Esophagus squamous epithelium (tissue), 5 donors: Measurements from ENCODE around the gene NDUFS2. TPM values are rescaled to one million over a fixed set of nuclear protein-coding genes. Genes with fewer than 3 reads are reported as not detected.

Experiments
- DNase-seq: peaks from one replicate; lab custom pipeline; 2025; lab: John Stamatoyannopoulos, UW
- H3K27ac ChIP-seq, 4 donors: fragments of 200-600 bp; sonication (generic); one replicate each; pipeline ENCODE4 v1.5.1; 2016 to 2019; ENCODE audit warnings: mild to moderate bottlenecking in 1 of 4
- H3K27me3 ChIP-seq, 4 donors: fragments of 200-600 bp; sonication (generic); 1 replicate in 3 of 4; 2 replicates in 1 of 4; pipeline versions ENCODE4 v1.5.1 to v1.6.0; 2017 to 2021; ENCODE audit warnings: antibody characterized with exemption in 1 of 4
- H3K36me3 ChIP-seq, 3 donors: fragments of 200-600 bp; sonication (generic); one replicate each; pipeline ENCODE4 v1.5.1; 2016 to 2019
- H3K4me1 ChIP-seq, 3 donors: fragments of 200-600 bp; sonication (generic); one replicate each; pipeline ENCODE4 v1.5.1; 2017 to 2019
- H3K4me3 ChIP-seq, 4 donors: fragments of 200-600 bp; sonication (generic); 1 replicate in 3 of 4; 2 replicates in 1 of 4; pipeline ENCODE4 v1.5.1; 2016 to 2019; ENCODE audit warnings: mild to moderate bottlenecking in 2 of 4, moderate library complexity in 1 of 4
- H3K9me3 ChIP-seq, 3 donors: fragments of 200-600 bp; sonication (generic); one replicate each; pipeline ENCODE4 v1.5.1; 2016 to 2019
- CTCF ChIP-seq, 6 experiments: fragments of 450-650 bp in 4 of 6; fragments of 200-600 bp in 2 of 6; sonication (generic) in 2 of 6; IDR thresholded peaks; one replicate each; pipeline ENCODE4 v1.5.1; 2016 to 2019; ENCODE audit warnings: antibody characterized with exemption in 6 of 6, mild to moderate bottlenecking in 4 of 6, moderate library complexity in 4 of 6
- POLR2A ChIP-seq, 4 donors: fragments of 450-650 bp; IDR thresholded peaks; one replicate each; pipeline ENCODE4 v1.6.1; 2017; ENCODE audit warnings: antibody characterized with exemption in 4 of 4, mild to moderate bottlenecking in 4 of 4, moderate library complexity in 3 of 4
- WGBS, 2 donors: methylation state at CpG; one replicate each; pipeline ENCODE4 v1.1.5; 2018; 5-methylcytosine and 5-hydroxymethylcytosine counted together
- intact Hi-C: fragments of 100-400 bp; cut with DNase I; formaldehyde crosslinking; loops from one replicate; pipeline ENCODE4 v1.15.0; 2022
- total RNA-seq, 4 donors: library from RNA; depleted of rRNA; stranded (reverse); fragments of >200 nt; gene quantifications; one replicate each; pipeline ENCODE4 v1.1.0, GENCODE V29; 2016
- donor health status: DM: yes; HTN: yes; CAD: no.

The NDUFS2 gene
- total RNA-seq, 4 donors from 2014 or later, result 77.7 to 140 (median 93.7) TPM

- 36 to 45% methylated on average over 7 to 10 of the region's 15 CpGs for WGBS, 2 donors
- Histone ChIP-seq H3K4me3 (no peak overlapping the region), H3K27ac (peak overlapping the region in 3 of 4 donors; percentile 22 to 52 (median 22)), H3K9me3 (no peaks in the 10 kb centered on the region), H3K36me3 (peaks cover 0 to 27% (median 0%) of the 10 kb centered on the region in 3 donors), H3K4me1 (peaks cover 4 to 79% (median 47%) of the 10 kb centered on the region in 3 donors), H3K27me3 (no peaks in the 10 kb centered on the region)
- intact Hi-C loops, result no loop called here
- DNase-seq, result no peak
- TF ChIP-seq CTCF (IDR thresholded peaks at IDR 0.05), result peak; percentile 75 to 91 (median 85)
- no peak for TF ChIP-seq POLR2A (IDR thresholded peaks at IDR 0.05)
These were observed 9.4 kb upstream of the NDUFS2 start for GRCh38 chr1:161192476-161193465.

- Histone ChIP-seq H3K36me3 (peaks cover 0 to 27% (median 0%) of the 10 kb centered on the region in 3 donors), H3K4me3 (no peak overlapping the region), H3K9me3 (no peaks in the 10 kb centered on the region), H3K4me1 (peaks cover 12 to 88% (median 56%) of the 10 kb centered on the region in 3 donors), H3K27ac (peak overlapping the region in 2 of 4 donors; percentile 22 to 52), H3K27me3 (no peaks in the 10 kb centered on the region)
- intact Hi-C loops, result no loop called here
- DNase-seq, result no peak
- WGBS, 2 donors, result no CpG with 5 or more reads among the region's 21 CpGs
- TF ChIP-seq POLR2A (IDR thresholded peaks at IDR 0.05) (no peak), CTCF (IDR thresholded peaks at IDR 0.05) (no peak)
These were observed 8.5 kb upstream of the NDUFS2 start for GRCh38 chr1:161193561-161194235.

- H3K4me3 ChIP-seq, result peak overlapping the region in 1 of 4 donors; percentile 65
- peaks cover 25 to 92% (median 69%) of the 10 kb centered on the region in 3 donors for H3K4me1 ChIP-seq
- peak overlapping the region in 1 of 4 donors; percentile 52 for H3K27ac ChIP-seq
- H3K9me3 ChIP-seq, result no peaks in the 10 kb centered on the region
- H3K27me3 ChIP-seq, result no peaks in the 10 kb centered on the region
- DNase-seq, result no peak
- 74 to 86% methylated on average over 3 of the region's 4 CpGs for WGBS, 2 donors
- intact Hi-C loops, result no loop called here
- peaks cover 0 to 27% (median 0%) of the 10 kb centered on the region in 3 donors for H3K36me3 ChIP-seq
- TF ChIP-seq POLR2A (IDR thresholded peaks at IDR 0.05) (no peak), CTCF (IDR thresholded peaks at IDR 0.05) (no peak)
These were observed 7.0 kb upstream of the NDUFS2 start for GRCh38 chr1:161195171-161195570.

- Histone ChIP-seq H3K36me3 (peaks cover 0 to 22% (median 0%) of the 10 kb centered on the region in 3 donors), H3K27me3 (no peaks in the 10 kb centered on the region), H3K27ac (peak overlapping the region in 3 of 4 donors; percentile 90 to 99 (median 99)), H3K4me3 (peak overlapping the region in 1 of 4 donors; percentile 65), H3K9me3 (no peaks in the 10 kb centered on the region), H3K4me1 (peaks cover 35 to 95% (median 78%) of the 10 kb centered on the region in 3 donors)
- DNase-seq, result no peak
- intact Hi-C loops, result no loop called here
- WGBS, 2 donors, result 75 to 96% methylated on average over 2 to 4 of the region's 7 CpGs
- TF ChIP-seq CTCF (IDR thresholded peaks at IDR 0.05), result no peak
- no peak for TF ChIP-seq POLR2A (IDR thresholded peaks at IDR 0.05)
These were observed 6.1 kb upstream of the NDUFS2 start for GRCh38 chr1:161196111-161196510.
